SK-N-SH (cell line): ENCODE data around the gene NRG3. TPM values are rescaled to one million over a fixed set of nuclear protein-coding genes. Genes with fewer than 3 reads are reported as not detected.

Experiments
- CTCF ChIA-PET: fragments of 300-600, 350-600 bp; formaldehyde crosslinking; extraction: SDS; loops from one replicate; lab custom pipeline; 2021; lab: Yijun Ruan, JAX
- POLR2A ChIA-PET: fragments of 350-600 bp; sonication (Branson Sonifier 250); formaldehyde crosslinking; extraction: SDS; loops from one replicate; lab custom pipeline; 2020; ENCODE audit warnings: antibody characterized with exemption, inconsistent platforms; lab: Yijun Ruan, JAX
- DNase-seq: peaks from one replicate; pipeline ENCODE4 v3.0.0; 2012
- H2AFZ ChIP-seq: fragments of 200-600 bp; sonication (generic); 2 replicates; pipeline ENCODE4 v1.8.1; 2016; ENCODE audit warnings: antibody characterized with exemption, mild to moderate bottlenecking, low read depth
- H3F3A ChIP-seq: fragments of 200-600 bp; sonication (generic); replicated peaks from 2 replicates; pipeline ENCODE3; 2016; ENCODE audit warnings: antibody characterized with exemption, mild to moderate bottlenecking; ENCODE audit not compliant: insufficient read depth
- H3K27ac ChIP-seq, 2 experiments: fragments of 200-500 bp in 1 of 2; fragments of 200-600 bp in 1 of 2; sonication (Bioruptor generic) in 1 of 2; sonication (generic), shearing (Covaris generic) in 1 of 2; 2 replicates each; pipeline versions ENCODE4 v1.5.1 to v1.6.1; 2014 to 2016; ENCODE audit warnings: low read depth in 2 of 2, inconsistent platforms in 1 of 2, low read length in 1 of 2, mild to moderate bottlenecking in 1 of 2, mixed read lengths in 1 of 2
- H3K27me3 ChIP-seq: fragments of 200-600 bp; sonication (generic), shearing (Covaris generic); 2 replicates; pipeline ENCODE4 v1.6.1; 2016; ENCODE audit warnings: mixed run types; ENCODE audit not compliant: insufficient read depth
- H3K36me3 ChIP-seq, 2 experiments: fragments of 200-500 bp in 1 of 2; fragments of 200-600 bp in 1 of 2; sonication (Bioruptor generic) in 1 of 2; sonication (generic) in 1 of 2; replicated peaks in 1 of 2; 2 replicates each; pipeline versions ENCODE3 to v1.5.1; 2014 to 2016; ENCODE audit warnings: low read length in 1 of 2, mild to moderate bottlenecking in 1 of 2; ENCODE audit not compliant: insufficient read depth in 2 of 2, control insufficient read depth in 1 of 2
- H3K4me1 ChIP-seq, 2 experiments: fragments of 200-500 bp in 1 of 2; fragments of 200-600 bp in 1 of 2; sonication (Bioruptor generic) in 1 of 2; sonication (generic), shearing (Covaris generic) in 1 of 2; 2 replicates each; pipeline versions ENCODE4 v1.5.1 to v1.6.1; 2014 to 2016; ENCODE audit warnings: low read depth in 1 of 2, low read length in 1 of 2, mixed run types in 1 of 2; ENCODE audit not compliant: insufficient read depth in 2 of 2, control insufficient read depth in 1 of 2
- H3K4me2 ChIP-seq: fragments of 200-600 bp; sonication (generic), shearing (Covaris generic); 2 replicates; pipeline ENCODE4 v1.6.1; 2017; ENCODE audit warnings: mixed run types
- H3K4me3 ChIP-seq, 2 experiments: fragments of 200-500 bp in 1 of 2; fragments of 200-600 bp in 1 of 2; sonication (Bioruptor generic) in 1 of 2; sonication (generic), shearing (Covaris generic) in 1 of 2; 2 replicates each; pipeline versions ENCODE4 v1.5.1 to v1.8.1; 2014 to 2016; ENCODE audit warnings: low read depth in 2 of 2, inconsistent platforms in 1 of 2, low read length in 1 of 2, mild to moderate bottlenecking in 1 of 2, mixed read lengths in 1 of 2, moderate library complexity in 1 of 2
- H3K79me2 ChIP-seq: fragments of 200-600 bp; sonication (generic); 2 replicates; pipeline ENCODE4 v1.8.1; 2017; ENCODE audit warnings: mild to moderate bottlenecking; ENCODE audit not compliant: insufficient read depth
- H3K9ac ChIP-seq: fragments of 200-600 bp; sonication (generic); 2 replicates; pipeline ENCODE4 v1.6.1; 2017; ENCODE audit warnings: mixed run types
- H3K9me2 ChIP-seq: fragments of 200-600 bp; sonication (generic); 2 replicates; pipeline ENCODE4 v1.6.1; 2017; ENCODE audit warnings: mixed run types
- H3K9me3 ChIP-seq: fragments of 200-600 bp; sonication (generic); 2 replicates; pipeline ENCODE4 v1.6.1; 2017; ENCODE audit warnings: mixed run types, mild to moderate bottlenecking, moderate library complexity
- H4K20me1 ChIP-seq: fragments of 200-600 bp; sonication (generic); 2 replicates; pipeline ENCODE4 v1.6.1; 2017; ENCODE audit warnings: mild to moderate bottlenecking, mixed run types; ENCODE audit not compliant: insufficient read depth
- CTCF ChIP-seq: fragments of 200-600 bp; sonication (generic); IDR thresholded peaks from 2 replicates; pipeline ENCODE4 v1.6.1; 2017; ENCODE audit warnings: antibody characterized with exemption, mild to moderate bottlenecking, moderate library complexity
- ELF1 ChIP-seq: IDR thresholded peaks from 2 replicates; pipeline ENCODE4 v1.4.0; 2012
- EZH2phosphoT487 ChIP-seq: fragments of 200-600 bp; sonication (generic); IDR thresholded peaks from 2 replicates; pipeline ENCODE4 v1.6.1; 2017; ENCODE audit warnings: low read depth, mixed run types, mild to moderate bottlenecking, antibody characterized with exemption, moderate library complexity, borderline replicate concordance
- FOXM1 ChIP-seq: IDR thresholded peaks from 2 replicates; pipeline ENCODE4 v1.4.0; 2012; ENCODE audit warnings: low read depth, mild to moderate bottlenecking
- GABPA ChIP-seq: IDR thresholded peaks from 2 replicates; pipeline ENCODE4 v1.4.0; 2012; ENCODE audit warnings: low read depth, mild to moderate bottlenecking
- NFIC ChIP-seq: IDR thresholded peaks from 2 replicates; pipeline ENCODE4 v1.4.0; 2012; ENCODE audit warnings: borderline replicate concordance
- PBX3 ChIP-seq: IDR thresholded peaks from 2 replicates; pipeline ENCODE4; 2012
- RAD21 ChIP-seq: IDR thresholded peaks from 2 replicates; pipeline ENCODE4 v1.6.1; 2012; ENCODE audit warnings: mild to moderate bottlenecking, low read length
- REST ChIP-seq: IDR thresholded peaks from 2 replicates; pipeline ENCODE4 v1.6.1; 2012; ENCODE audit warnings: mild to moderate bottlenecking, low read depth, low read length, moderate library complexity
- RFX5 ChIP-seq: IDR thresholded peaks from 2 replicates; pipeline ENCODE4 v1.6.1; 2012; ENCODE audit warnings: mild to moderate bottlenecking, improper control_type of control experiment, low read length
- TAF1 ChIP-seq: IDR thresholded peaks from 2 replicates; pipeline ENCODE4 v1.6.1; 2012; ENCODE audit warnings: low read depth, mild to moderate bottlenecking, low read length, moderate library complexity, borderline replicate concordance
- USF1 ChIP-seq: IDR thresholded peaks from 2 replicates; pipeline ENCODE4 v1.4.0; 2012; ENCODE audit warnings: low read depth, borderline replicate concordance
- USF2 ChIP-seq: fragments of 150-350 bp; IDR thresholded peaks from 2 replicates; pipeline ENCODE4 v1.6.1; 2017; ENCODE audit warnings: antibody characterized with exemption, low read length, low read depth, borderline replicate concordance
- WGBS: methylation state at CpG from one replicate; pipeline ENCODE4 v1.1.6; 2017; ENCODE audit warnings: low lambda C conversion rate; 5-methylcytosine and 5-hydroxymethylcytosine counted together
- polyA plus RNA-seq, 3 experiments: library from polyadenylated mRNA; depleted of rRNA; stranded (reverse); fragments of >200 nt; gene quantifications; 2 replicates each; pipeline ENCODE4 v1.2.3, GENCODE V29; 2012

Gene NRG3
- polyA plus RNA-seq, 1 of the 3 experiments (the other 2 are of a cell fraction), result 0.03 TPM

GRCh38 chr10:82212753-82213152 is 337.8 kb downstream of the NRG3 start (continued):
- no peak for TF ChIP-seq CTCF
- no peak for TF ChIP-seq NFIC
- no peak for TF ChIP-seq USF1

- Histone ChIP-seq H3K9ac (no peak overlapping the region), H2AFZ (no peak overlapping the region), H4K20me1 (no peaks in the 10 kb centered on the region), H3K27me3 (no peaks in the 10 kb centered on the region), H3K4me1 (no peaks in the 10 kb centered on the region; a peak in 1 of 4 replicates), H3K4me3 (no peak overlapping the region), H3K4me2 (no peak overlapping the region), H3F3A (no peaks in the 10 kb centered on the region), H3K9me3 (no peaks in the 10 kb centered on the region), H3K9me2 (no peaks in the 10 kb centered on the region), H3K79me2 (no peaks in the 10 kb centered on the region), H3K36me3 (no peaks in the 10 kb centered on the region), H3K27ac (no peak overlapping the region)
- DNase-seq, result no peak
- POLR2A ChIA-PET, result no interaction called here
- CTCF ChIA-PET, result no interaction called here
- WGBS, result 44% methylated on average over 5 of the region's 5 CpGs
- TF ChIP-seq FOXM1 (no peak), GABPA (no peak), RFX5 (no peak), USF2 (no peak), REST (no peak), EZH2phosphoT487 (no peak), CTCF (no peak), ELF1 (no peak), PBX3 (no peak), RAD21 (no peak), TAF1 (no peak)
These were observed 338.8 kb downstream of the NRG3 start for GRCh38 chr10:82213784-82214183.
